Gastroesophageal sphincter (tissue), 3 donors: ENCODE measurements around the gene CHODL.

Experiments used
- POLR2AphosphoS5 ChIP-seq: sonication (generic); formaldehyde crosslinking; IDR thresholded peaks from one replicate; pipeline ENCODE4 v1.6.1; 2017; ENCODE audit warnings: antibody characterized with exemption
- TF ChIP-seq, protein P1 (sequence below), 4 experiments: fragments of 200-600 bp in 2 of 4; fragments of 450-650 bp in 2 of 4; sonication (generic) in 1 of 4; IDR thresholded peaks; one replicate each; pipeline ENCODE4 v1.5.1; 2017 to 2019; ENCODE audit warnings: antibody characterized with exemption in 4 of 4, mild to moderate bottlenecking in 2 of 4, moderate library complexity in 2 of 4

- TF ChIP-seq, protein P1, sequence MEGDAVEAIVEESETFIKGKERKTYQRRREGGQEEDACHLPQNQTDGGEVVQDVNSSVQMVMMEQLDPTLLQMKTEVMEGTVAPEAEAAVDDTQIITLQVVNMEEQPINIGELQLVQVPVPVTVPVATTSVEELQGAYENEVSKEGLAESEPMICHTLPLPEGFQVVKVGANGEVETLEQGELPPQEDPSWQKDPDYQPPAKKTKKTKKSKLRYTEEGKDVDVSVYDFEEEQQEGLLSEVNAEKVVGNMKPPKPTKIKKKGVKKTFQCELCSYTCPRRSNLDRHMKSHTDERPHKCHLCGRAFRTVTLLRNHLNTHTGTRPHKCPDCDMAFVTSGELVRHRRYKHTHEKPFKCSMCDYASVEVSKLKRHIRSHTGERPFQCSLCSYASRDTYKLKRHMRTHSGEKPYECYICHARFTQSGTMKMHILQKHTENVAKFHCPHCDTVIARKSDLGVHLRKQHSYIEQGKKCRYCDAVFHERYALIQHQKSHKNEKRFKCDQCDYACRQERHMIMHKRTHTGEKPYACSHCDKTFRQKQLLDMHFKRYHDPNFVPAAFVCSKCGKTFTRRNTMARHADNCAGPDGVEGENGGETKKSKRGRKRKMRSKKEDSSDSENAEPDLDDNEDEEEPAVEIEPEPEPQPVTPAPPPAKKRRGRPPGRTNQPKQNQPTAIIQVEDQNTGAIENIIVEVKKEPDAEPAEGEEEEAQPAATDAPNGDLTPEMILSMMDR (IDR thresholded peaks at IDR 0.05), result no peak
- TF ChIP-seq POLR2AphosphoS5, result no peak
Measured at GRCh38 chr21:18252256-18252655, 7.6 kb downstream of the CHODL start.
